CD4-positive, alpha-beta memory T cell (primary cell): ENCODE results near the gene ZNF786. TPM values are rescaled to one million over a fixed set of nuclear protein-coding genes. Genes with fewer than 3 reads are reported as not detected.

Experiments used
- CTCF ChIA-PET: fragments of 350-600 bp; sonication (Branson Sonifier 250); formaldehyde crosslinking; loops from one replicate; lab custom pipeline; 2021; ENCODE audit warnings: inconsistent platforms; ENCODE audit not compliant: partially characterized antibody; lab: Charles Lee
- POLR2A ChIA-PET: fragments of 350-600 bp; sonication (Branson Sonifier 250); formaldehyde crosslinking; loops from one replicate; lab custom pipeline; 2021; ENCODE audit not compliant: partially characterized antibody; lab: Charles Lee
- DNase-seq, 5 donors: peaks; one replicate each; pipeline versions ENCODE4 v3.0.0 to v3.0.0-alpha.2; 2020 to 2022; ENCODE audit warnings: mixed read lengths in 1 of 5
- H3K27ac ChIP-seq: one replicate; pipeline ENCODE4 v1.7.0; 2013; ENCODE audit warnings: low read depth, low read length
- H3K27me3 ChIP-seq: 2 replicates; pipeline ENCODE4 v1.7.0; 2013; ENCODE audit warnings: mild to moderate bottlenecking, low read length, moderate library complexity; ENCODE audit not compliant: insufficient read depth
- H3K36me3 ChIP-seq: 2 replicates; pipeline ENCODE4 v1.7.0; 2013; ENCODE audit warnings: mild to moderate bottlenecking, low read length, moderate library complexity; ENCODE audit not compliant: insufficient read depth
- H3K4me1 ChIP-seq: 2 replicates; pipeline ENCODE4 v1.7.0; 2013; ENCODE audit warnings: mild to moderate bottlenecking, low read length, moderate library complexity; ENCODE audit not compliant: insufficient read depth
- H3K4me3 ChIP-seq, 2 donors: one replicate each; pipeline ENCODE4 v1.7.0; 2013; ENCODE audit warnings: low read length in 2 of 2, mild to moderate bottlenecking in 1 of 2
- H3K9me3 ChIP-seq, 2 donors: one replicate each; pipeline ENCODE4 v1.7.0; 2013; ENCODE audit warnings: low read length in 2 of 2, control low read depth in 1 of 2; ENCODE audit not compliant: control insufficient read depth in 1 of 2
- H3K27ac Mint-ChIP-seq, 7 donors: one replicate each; pipeline ENCODE4 v1.8.0; 2020 to 2021; ENCODE audit warnings: mixed read lengths in 7 of 7, mild to moderate bottlenecking in 6 of 7, inconsistent platforms in 3 of 7, moderate library complexity in 3 of 7
- H3K27me3 Mint-ChIP-seq, 2 donors: one replicate each; pipeline ENCODE4 v1.8.0; 2020 to 2021; ENCODE audit warnings: mixed read lengths in 2 of 2
- H3K36me3 Mint-ChIP-seq, 2 donors: one replicate each; pipeline ENCODE4 v1.8.0; 2020 to 2021; ENCODE audit warnings: mixed read lengths in 2 of 2, inconsistent platforms in 1 of 2, mild to moderate bottlenecking in 1 of 2
- H3K4me1 Mint-ChIP-seq, 4 donors: one replicate each; pipeline ENCODE4 v1.8.0; 2020 to 2021; ENCODE audit warnings: mixed read lengths in 4 of 4, mild to moderate bottlenecking in 1 of 4
- H3K4me3 Mint-ChIP-seq, 8 donors: one replicate each; pipeline ENCODE4 v1.8.0; 2020 to 2021; ENCODE audit warnings: mixed read lengths in 8 of 8, mild to moderate bottlenecking in 7 of 8, moderate library complexity in 6 of 8, inconsistent platforms in 3 of 8
- H3K9me3 Mint-ChIP-seq, 8 donors: one replicate each; pipeline ENCODE4 v1.8.0; 2020 to 2021; ENCODE audit warnings: mixed read lengths in 8 of 8, mild to moderate bottlenecking in 5 of 8, inconsistent platforms in 3 of 8, moderate library complexity in 1 of 8
- intact Hi-C: fragments of 100-400 bp; cut with micrococcal nuclease; formaldehyde crosslinking; loops from one replicate; pipeline ENCODE4 v1.15.1; 2023
- polyA plus RNA-seq, 2 donors: library from polyadenylated mRNA; unstranded; fragments of 300-500 nt; fragmentation: Illumina TruSeq; gene quantifications; one replicate each; pipeline ENCODE4 v1.2.3, GENCODE V29; 2021
- total RNA-seq, 2 experiments: library from RNA; stranded (reverse); gene quantifications; one replicate each; pipeline ENCODE4 v1.2.3, GENCODE V29; 2021

Gene ZNF786
- total and polyA plus RNA-seq, 4 experiments from 2014 or later = 2.3 to 18.8 (median 16.3) TPM

- ChIA-PET POLR2A (interaction anchor here (0.7 to 3.3 kb wide), 14 partner anchors 18 to 120 kb away, joined by 3 to 27 read pairs (median 4); partner anchors contain the start of genes ZNF398, ZNF425 and ZNF786), CTCF (interaction anchor here (0.9 to 8.6 kb wide), 4 partner anchors 10 to 234 kb away, joined by 3 to 84 read pairs (median 16); partner anchors contain the start of gene ZNF783)
- Histone ChIP-seq H3K36me3 (no peaks in the 10 kb centered on the region), H3K27ac (peak overlapping the region; percentile 88), H3K4me3 (peak overlapping the region; percentile 40 to 86), H3K9me3 (no peaks in the 10 kb centered on the region), H3K27me3 (no peaks in the 10 kb centered on the region), H3K4me1 (peaks cover 40% of the 10 kb centered on the region)
- no peaks in the 10 kb centered on the region for H3K9me3 Mint-ChIP-seq
- peaks cover 34 to 65% (median 51%) of the 10 kb centered on the region in 4 donors for H3K4me1 Mint-ChIP-seq
- intact Hi-C loops = loop anchor here (1.0 to 2.0 kb wide), 9 partner anchors 22 to 143 kb away; partner anchors contain the start of genes EZH2, ZNF398, ZNF425 and ZNF786
- peak overlapping the region; percentile 90 to 97 (median 93) for H3K27ac Mint-ChIP-seq
- H3K36me3 Mint-ChIP-seq = peaks cover 0 to 17% of the 10 kb centered on the region in 2 donors
- H3K4me3 Mint-ChIP-seq = peak overlapping the region; percentile 88 to 95 (median 92)
- H3K27me3 Mint-ChIP-seq = no peaks in the 10 kb centered on the region
- DNase-seq = peak in 2 of 5 donors; percentile 5
These were observed 62.7 kb downstream of the ZNF786 start for GRCh38 chr7:149027611-149028345.

- Mint-ChIP-seq H3K27ac (peak overlapping the region; percentile 90 to 97 (median 93)), H3K27me3 (no peaks in the 10 kb centered on the region), H3K4me3 (peak overlapping the region; percentile 88 to 95 (median 92)), H3K9me3 (no peaks in the 10 kb centered on the region), H3K4me1 (peaks cover 38 to 68% (median 53%) of the 10 kb centered on the region in 4 donors), H3K36me3 (peaks cover 0 to 23% of the 10 kb centered on the region in 2 donors)
- ChIA-PET CTCF (interaction anchor here (0.9 to 8.6 kb wide), 5 partner anchors 9 to 235 kb away, joined by 3 to 84 read pairs (median 5); partner anchors contain the start of gene ZNF783), POLR2A (interaction anchor here (1.0 to 2.8 kb wide), 7 partner anchors 22 to 99 kb away, joined by 3 to 17 read pairs (median 4); partner anchors contain the start of genes ZNF425 and ZNF786)
- Histone ChIP-seq H3K36me3 (no peaks in the 10 kb centered on the region), H3K27ac (peak overlapping the region; percentile 88), H3K27me3 (no peaks in the 10 kb centered on the region), H3K4me1 (peaks cover 40% of the 10 kb centered on the region), H3K9me3 (no peaks in the 10 kb centered on the region), H3K4me3 (peak overlapping the region; percentile 40 to 86)
- intact Hi-C loops = no loop called here
- DNase-seq = peak in 1 of 5 donors; percentile 3
These were observed 63.5 kb downstream of the ZNF786 start for GRCh38 chr7:149027055-149027454.

- H3K4me1 ChIP-seq = peaks cover 27% of the 10 kb centered on the region
- H3K4me3 ChIP-seq = no peak overlapping the region
- ChIA-PET CTCF (interaction anchor here (2.6 to 8.6 kb wide), 2 partner anchors 18 to 42 kb away, joined by 11 to 84 read pairs; no protein-coding TSS in a partner anchor), POLR2A (interaction anchor here (0.8 to 1.4 kb wide), 2 partner anchors 17 to 36 kb away, joined by 3 read pairs; no protein-coding TSS in a partner anchor)
- Mint-ChIP-seq H3K4me3 (peak overlapping the region in 2 of 8 donors; percentile 8 to 26), H3K4me1 (peaks cover 38 to 58% (median 48%) of the 10 kb centered on the region in 4 donors), H3K27me3 (no peaks in the 10 kb centered on the region), H3K27ac (peak overlapping the region in 6 of 7 donors; percentile 4 to 54 (median 44)), H3K36me3 (peaks cover 13 to 43% of the 10 kb centered on the region in 2 donors), H3K9me3 (peaks cover 0 to 2% (median 0%) of the 10 kb centered on the region in 8 donors)
- intact Hi-C loops = no loop called here
- DNase-seq = no peak
- peaks cover 12% of the 10 kb centered on the region for H3K36me3 ChIP-seq
- H3K27me3 ChIP-seq = no peaks in the 10 kb centered on the region
- H3K27ac ChIP-seq = no peak overlapping the region
- no peaks in the 10 kb centered on the region for H3K9me3 ChIP-seq
These were observed 66.9 kb downstream of the ZNF786 start for GRCh38 chr7:149023662-149024061.

- POLR2A ChIA-PET = interaction anchor here (1.4 kb wide), 1 partner anchor 35 kb away, joined by 3 read pairs; no protein-coding TSS in a partner anchor
These were observed 67.7 kb downstream of the ZNF786 start for GRCh38 chr7:149022756-149023360.

GRCh38 chr7:149021725-149022062, 68.8 kb downstream of the ZNF786 start:
- no peaks in the 10 kb centered on the region for H3K9me3 ChIP-seq
- Mint-ChIP-seq H3K9me3 (peaks cover 0 to 2% (median 0%) of the 10 kb centered on the region in 8 donors), H3K4me1 (peaks cover 29 to 44% (median 37%) of the 10 kb centered on the region in 4 donors), H3K27me3 (no peaks in the 10 kb centered on the region), H3K36me3 (peaks cover 16 to 48% of the 10 kb centered on the region in 2 donors), H3K27ac (peak overlapping the region in 4 of 7 donors; percentile 30 to 84 (median 49)), H3K4me3 (no peak overlapping the region)
- DNase-seq = no peak
- H3K27me3 ChIP-seq = no peaks in the 10 kb centered on the region
- CTCF ChIA-PET = interaction anchor here (0.9 to 2.6 kb wide), 5 partner anchors 11 to 44 kb away, joined by 3 to 11 read pairs (median 4); no protein-coding TSS in a partner anchor
- no peak overlapping the region for H3K4me3 ChIP-seq
- peaks cover 12% of the 10 kb centered on the region for H3K36me3 ChIP-seq
- peaks cover 16% of the 10 kb centered on the region for H3K4me1 ChIP-seq
- intact Hi-C loops = no loop called here
- no peak overlapping the region for H3K27ac ChIP-seq
- POLR2A ChIA-PET = no interaction called here

More at GRCh38 chr7:149022756-149023360, 67.7 kb downstream of the ZNF786 start:
- H3K36me3 Mint-ChIP-seq = peaks cover 13 to 42% of the 10 kb centered on the region in 2 donors
- H3K36me3 ChIP-seq = peaks cover 12% of the 10 kb centered on the region
- H3K4me3 ChIP-seq = no peak overlapping the region
- H3K27me3 ChIP-seq = no peaks in the 10 kb centered on the region
- H3K4me1 Mint-ChIP-seq = peaks cover 38 to 55% (median 46%) of the 10 kb centered on the region in 4 donors
- peak overlapping the region in 5 of 7 donors; percentile 15 to 75 (median 61) for H3K27ac Mint-ChIP-seq
- no peak for DNase-seq
- no peak overlapping the region for H3K27ac ChIP-seq
- no peak overlapping the region for H3K4me3 Mint-ChIP-seq
- peaks cover 0 to 2% (median 0%) of the 10 kb centered on the region in 8 donors for H3K9me3 Mint-ChIP-seq
- intact Hi-C loops = no loop called here
- H3K27me3 Mint-ChIP-seq = no peaks in the 10 kb centered on the region
- CTCF ChIA-PET = interaction anchor here (2.6 to 8.6 kb wide), 3 partner anchors 12 to 43 kb away, joined by 11 to 84 read pairs (median 11); no protein-coding TSS in a partner anchor
- H3K9me3 ChIP-seq = no peaks in the 10 kb centered on the region
- peaks cover 27% of the 10 kb centered on the region for H3K4me1 ChIP-seq

GRCh38 chr7:149020483-149020882, 70.0 kb downstream of the ZNF786 start:
- peak overlapping the region in 1 of 8 donors; percentile 12 for H3K4me3 Mint-ChIP-seq
- H3K36me3 Mint-ChIP-seq = peaks cover 18 to 55% of the 10 kb centered on the region in 2 donors
- peaks cover 18% of the 10 kb centered on the region for H3K36me3 ChIP-seq
- CTCF ChIA-PET = interaction anchor here (0.8 to 2.6 kb wide), 2 partner anchors 10 to 13 kb away, joined by 4 to 11 read pairs; no protein-coding TSS in a partner anchor
- intact Hi-C loops = no loop called here
- peaks cover 21 to 32% (median 27%) of the 10 kb centered on the region in 4 donors for H3K4me1 Mint-ChIP-seq
- H3K4me3 ChIP-seq = no peak overlapping the region
- H3K4me1 ChIP-seq = peaks cover 4% of the 10 kb centered on the region
- POLR2A ChIA-PET = interaction anchor here (1.3 kb wide), 1 partner anchor 14 kb away, joined by 3 read pairs; no protein-coding TSS in a partner anchor
- H3K27me3 ChIP-seq = no peaks in the 10 kb centered on the region
- peaks cover 0 to 2% (median 0%) of the 10 kb centered on the region in 8 donors for H3K9me3 Mint-ChIP-seq
- DNase-seq = no peak
- no peak overlapping the region for H3K27ac ChIP-seq
- H3K9me3 ChIP-seq = no peaks in the 10 kb centered on the region
- H3K27ac Mint-ChIP-seq = peak overlapping the region in 2 of 7 donors; percentile 50 to 61
- H3K27me3 Mint-ChIP-seq = no peaks in the 10 kb centered on the region
